Vagina (tissue), 2 donors: ENCODE measurements around the gene GALC.

Experiments
- CTCF ChIP-seq, 3 experiments: fragments of 450-650 bp in 2 of 3; fragments of 200-600 bp in 1 of 3; sonication (generic) in 1 of 3; IDR thresholded peaks; one replicate each; pipeline ENCODE4 v1.5.1; 2017 to 2019; ENCODE audit warnings: antibody characterized with exemption in 3 of 3, mild to moderate bottlenecking in 2 of 3, moderate library complexity in 2 of 3
- POLR2A ChIP-seq, 2 donors: fragments of 450-650 bp; IDR thresholded peaks; one replicate each; pipeline ENCODE4 v1.6.1; 2017; ENCODE audit warnings: antibody characterized with exemption in 2 of 2, mild to moderate bottlenecking in 2 of 2, moderate library complexity in 2 of 2
- POLR2AphosphoS5 ChIP-seq, 2 donors: sonication (generic); formaldehyde crosslinking; IDR thresholded peaks; one replicate each; pipeline ENCODE4 v1.9.0; 2017; ENCODE audit warnings: antibody characterized with exemption in 2 of 2, mild to moderate bottlenecking in 2 of 2, low read depth in 1 of 2; ENCODE audit not compliant: insufficient read depth in 1 of 2

- TF ChIP-seq CTCF (IDR thresholded peaks at IDR 0.05) (no peak), POLR2AphosphoS5 (IDR thresholded peaks at IDR 0.05; ENCODE audit: insufficient read depth in 1 of 2, low read depth in 1 of 2) (no peak), POLR2A (IDR thresholded peaks at IDR 0.05) (no peak)
These were observed 14.6 kb upstream of the GALC start for GRCh38 chr14:88007608-88008007.
